ENCODE measurements around the gene ARHGAP18.

ARHGAP18 gene

GRCh38 chr6:129608886-129609537 is 101.0 kb downstream of the ARHGAP18 start:
- POLR2A ChIA-PET (ENCODE audit: low non-redundant PET), result no interaction called here
- no peak overlapping the region for H3K27ac ChIP-seq
- no peak for TF ChIP-seq CTCF (conservative IDR thresholded peaks at IDR 0.05; ENCODE audit: low read depth)
- DNase-seq (ENCODE audit: low spot score), result no peak
- CTCF ChIA-PET, result interaction anchor here (0.5 to 1.5 kb wide), 3 partner anchors 10 to 149 kb away, joined by 3 to 4 read pairs (median 3); no protein-coding TSS in a partner anchor

- POLR2A ChIA-PET (ENCODE audit: low non-redundant PET), result no interaction called here
- CTCF ChIA-PET, result no interaction called here
- TF ChIP-seq CTCF (conservative IDR thresholded peaks at IDR 0.05; ENCODE audit: low read depth), result no peak
- H3K27ac ChIP-seq, result no peak overlapping the region
- DNase-seq (ENCODE audit: low spot score), result no peak
These were observed 102.3 kb downstream of the ARHGAP18 start for GRCh38 chr6:129607581-129608186.

- POLR2A ChIA-PET (ENCODE audit: low non-redundant PET), result no interaction called here
- CTCF ChIA-PET, result interaction anchor here (0.5 kb wide), 1 partner anchor 89 kb away, joined by 3 read pairs; no protein-coding TSS in a partner anchor
- no peak for DNase-seq (ENCODE audit: low spot score)
- TF ChIP-seq CTCF (conservative IDR thresholded peaks at IDR 0.05; ENCODE audit: low read depth), result no peak
- no peak overlapping the region for H3K27ac ChIP-seq
These were observed 103.3 kb downstream of the ARHGAP18 start for GRCh38 chr6:129606664-129607063.

- ChIA-PET CTCF (no interaction called here), POLR2A (ENCODE audit: low non-redundant PET) (no interaction called here)
- no peak overlapping the region for H3K27ac ChIP-seq
- TF ChIP-seq CTCF (conservative IDR thresholded peaks at IDR 0.05; ENCODE audit: low read depth), result no peak
- DNase-seq (ENCODE audit: low spot score), result no peak
These were observed 104.0 kb downstream of the ARHGAP18 start for GRCh38 chr6:129605967-129606366.

- CTCF ChIA-PET, result no interaction called here
- POLR2A ChIA-PET (ENCODE audit: low non-redundant PET), result no interaction called here
These were observed 104.9 kb downstream of the ARHGAP18 start for GRCh38 chr6:129605095-129605494.

GRCh38 chr6:129604321-129604720 is 105.7 kb downstream of the ARHGAP18 start:
- CTCF ChIA-PET, result interaction anchor here (0.5 kb wide), 1 partner anchor 29 kb away, joined by 8 read pairs; no protein-coding TSS in a partner anchor
- POLR2A ChIA-PET (ENCODE audit: low non-redundant PET), result no interaction called here
- no peak for DNase-seq (ENCODE audit: low spot score)
- TF ChIP-seq CTCF (conservative IDR thresholded peaks at IDR 0.05; ENCODE audit: low read depth), result no peak
- no peak overlapping the region for H3K27ac ChIP-seq

More at GRCh38 chr6:129605095-129605494, 104.9 kb downstream of the ARHGAP18 start:
- TF ChIP-seq CTCF (conservative IDR thresholded peaks at IDR 0.05; ENCODE audit: low read depth), result no peak
- no peak overlapping the region for H3K27ac ChIP-seq
- DNase-seq (ENCODE audit: low spot score), result no peak

Measured in RWPE1 (cell line).